SJCRH30 (cell line): ENCODE data around the gene PLEKHJ1. TPM values are rescaled to one million over a fixed set of nuclear protein-coding genes. Genes with fewer than 3 reads are reported as not detected.
"Not testable (repeated sequence)": the region's sequence is repeated elsewhere in the genome, so short reads cannot be mapped to it uniquely, and the experiment has no call there.

Experiments used
- DNase-seq, 2 experiments: peaks; one replicate each; pipeline ENCODE4 v3.0.0-alpha.2; 2015 to 2020
- H3K27ac ChIP-seq: fragments of 250-450 bp; sonication (Bioruptor Pico); 2 replicates; pipeline ENCODE4 v1.5.1; 2020; ENCODE audit warnings: mild to moderate bottlenecking, moderate library complexity
- H3K27me3 ChIP-seq: fragments of 250-450 bp; sonication (Bioruptor Pico); 2 replicates; pipeline ENCODE4 v1.5.1; 2020; ENCODE audit warnings: mild to moderate bottlenecking, moderate library complexity
- H3K36me3 ChIP-seq: fragments of 250-450 bp; sonication (Bioruptor Pico); 2 replicates; pipeline ENCODE4 v1.5.1; 2020; ENCODE audit warnings: mild to moderate bottlenecking, moderate library complexity
- H3K4me1 ChIP-seq: fragments of 250-450 bp; sonication (Bioruptor Pico); 2 replicates; pipeline ENCODE4 v1.5.1; 2020; ENCODE audit warnings: mild to moderate bottlenecking, moderate library complexity
- H3K4me3 ChIP-seq: fragments of 250-450 bp; sonication (Bioruptor Pico); 2 replicates; pipeline ENCODE4 v1.5.1; 2020; ENCODE audit warnings: mild to moderate bottlenecking, moderate library complexity
- H3K9me3 ChIP-seq: fragments of 250-450 bp; sonication (Bioruptor Pico); replicated peaks from 2 replicates; pipeline ENCODE4 v1.5.1; 2020; ENCODE audit warnings: mild to moderate bottlenecking, moderate library complexity
- total RNA-seq: library from RNA; depleted of rRNA; stranded (reverse); fragments of >200 nt; shearing (Covaris generic); gene quantifications from 2 replicates; pipeline ENCODE4 v1.2.3, GENCODE V29; 2014; rRNA removed

Gene PLEKHJ1, protein sequence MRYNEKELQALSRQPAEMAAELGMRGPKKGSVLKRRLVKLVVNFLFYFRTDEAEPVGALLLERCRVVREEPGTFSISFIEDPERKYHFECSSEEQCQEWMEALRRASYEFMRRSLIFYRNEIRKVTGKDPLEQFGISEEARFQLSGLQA
- 51.8 and 52.7 TPM in 2 replicates for total RNA-seq

DNA sequence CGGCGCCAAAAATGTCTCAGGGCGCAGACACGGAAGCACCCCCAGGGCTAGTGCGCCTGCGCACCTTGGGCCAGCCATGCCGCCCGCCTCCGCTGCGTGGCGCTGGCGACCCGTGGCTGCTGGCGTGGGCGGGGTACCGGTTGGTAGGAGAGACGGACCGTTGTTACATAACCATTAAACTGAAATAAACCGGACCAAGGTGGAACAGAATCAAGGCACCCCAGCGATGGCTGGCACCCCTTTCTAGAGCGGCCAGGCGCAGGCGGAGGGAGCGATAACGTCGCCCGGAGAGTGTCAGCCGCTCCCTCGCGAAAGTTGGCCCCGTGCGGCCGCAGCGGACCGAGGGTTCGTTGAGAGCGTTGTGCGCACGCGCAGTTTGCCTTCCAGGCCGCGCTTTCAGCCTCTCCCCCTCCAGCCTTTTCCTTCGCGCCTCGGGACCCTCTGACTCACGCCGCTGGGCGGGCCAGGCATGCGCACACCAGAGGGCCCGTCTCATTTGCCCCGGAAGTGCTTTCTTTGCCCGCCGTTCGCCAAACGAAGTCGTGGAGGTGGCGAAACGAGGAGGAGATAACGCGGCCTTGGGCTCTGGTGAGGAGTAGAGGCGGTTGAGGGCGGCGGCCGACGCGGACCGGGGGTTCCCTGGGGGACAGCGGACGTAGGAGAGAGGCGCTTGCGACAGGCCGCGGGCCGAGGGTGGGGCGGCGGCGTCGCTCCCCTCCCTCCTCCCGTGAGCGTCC is at the start of gene PLEKHJ1, which contains the start of gene SF3A2:
TSS of gene PLEKHJ1 (minus strand) at position 16 of the 737 bp plus-strand sequence. CDS start 81 bp downstream, outside the sequence.
TSS of gene SF3A2 (plus strand) at position 511 of the 737 bp plus-strand sequence. CDS start 6,595 bp downstream, outside the sequence.
- peaks cover 14% of the 10 kb centered on the region for H3K4me1 ChIP-seq
- peak within 1 kb of the TSS; percentile 82 for H3K4me3 ChIP-seq
- peak within 1 kb of the TSS; percentile 91 for H3K27ac ChIP-seq
- peaks cover 21% of the 10 kb centered on the region; the same call in 1 of the 2 replicates for H3K36me3 ChIP-seq
- H3K27me3 ChIP-seq: no peaks in the 10 kb centered on the region
- DNase-seq: peak; percentile 98
- no peaks in the 10 kb centered on the region for H3K9me3 ChIP-seq

DNA sequence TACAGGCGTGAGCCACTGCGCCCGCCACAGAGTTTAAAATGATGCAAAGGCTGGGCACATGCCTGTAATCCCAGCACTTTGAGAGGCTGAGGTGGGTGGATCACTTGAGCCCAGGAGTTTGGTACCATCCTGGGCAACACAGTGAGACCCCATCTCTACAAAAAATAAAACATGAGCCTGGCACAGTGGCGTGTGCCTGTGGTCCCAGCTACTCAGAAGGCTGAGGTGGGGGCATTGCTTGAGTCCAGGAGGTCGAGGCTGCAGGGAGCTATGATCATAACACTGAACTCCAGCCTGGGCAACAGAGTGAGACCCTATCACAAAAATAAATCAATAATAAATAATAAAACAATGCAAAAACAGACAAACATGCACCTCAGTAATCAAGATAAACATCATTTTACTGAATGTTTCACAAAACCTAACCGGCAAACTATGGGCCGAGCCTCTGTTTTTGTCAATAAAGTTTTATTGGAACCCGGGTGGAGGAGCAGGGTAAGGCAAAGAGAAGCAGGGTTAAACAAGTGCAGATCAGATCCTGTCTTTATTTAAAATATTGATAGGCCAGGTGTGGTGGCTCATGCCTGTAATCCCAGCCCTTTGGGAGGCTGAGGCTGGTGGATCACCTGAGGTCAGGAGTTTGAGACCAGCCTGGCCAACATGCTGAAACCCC is 47.8 kb upstream of the PLEKHJ1 start:
- Histone ChIP-seq H3K4me3 (no peak overlapping the region), H3K36me3 (no peaks in the 10 kb centered on the region), H3K9me3 (no peaks in the 10 kb centered on the region), H3K27ac (no peak overlapping the region), H3K4me1 (peaks cover 3% of the 10 kb centered on the region; the same call in 1 of the 2 replicates), H3K27me3 (no peaks in the 10 kb centered on the region; the same call in 1 of the 2 replicates)
- no peak for DNase-seq

DNA sequence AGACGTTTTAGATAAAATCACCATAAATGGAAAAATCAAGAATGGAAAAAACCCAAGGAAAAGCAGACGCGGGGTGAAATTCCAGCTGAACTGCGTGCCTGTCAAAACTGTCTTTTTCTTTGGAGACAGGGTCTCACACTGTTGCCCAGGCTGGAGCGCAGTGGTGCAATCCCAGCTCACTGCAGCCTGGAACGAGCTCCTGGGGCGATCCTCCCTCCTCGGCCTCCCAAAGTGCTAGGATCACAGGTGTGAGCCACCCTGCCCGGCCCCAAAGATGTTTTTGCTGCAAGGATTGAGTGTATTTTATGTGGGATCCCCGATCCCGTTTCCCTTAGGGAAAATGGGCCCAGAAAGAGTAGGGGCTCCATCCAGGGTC is 46.7 kb upstream of the PLEKHJ1 start:
- H3K4me3 ChIP-seq: no peak overlapping the region
- no peak overlapping the region for H3K27ac ChIP-seq
- H3K36me3 ChIP-seq: no peaks in the 10 kb centered on the region
- H3K4me1 ChIP-seq: peaks cover 3% of the 10 kb centered on the region; the same call in 1 of the 2 replicates
- no peaks in the 10 kb centered on the region for H3K27me3 ChIP-seq
- no peak for DNase-seq
- H3K9me3 ChIP-seq: no peaks in the 10 kb centered on the region

DNA sequence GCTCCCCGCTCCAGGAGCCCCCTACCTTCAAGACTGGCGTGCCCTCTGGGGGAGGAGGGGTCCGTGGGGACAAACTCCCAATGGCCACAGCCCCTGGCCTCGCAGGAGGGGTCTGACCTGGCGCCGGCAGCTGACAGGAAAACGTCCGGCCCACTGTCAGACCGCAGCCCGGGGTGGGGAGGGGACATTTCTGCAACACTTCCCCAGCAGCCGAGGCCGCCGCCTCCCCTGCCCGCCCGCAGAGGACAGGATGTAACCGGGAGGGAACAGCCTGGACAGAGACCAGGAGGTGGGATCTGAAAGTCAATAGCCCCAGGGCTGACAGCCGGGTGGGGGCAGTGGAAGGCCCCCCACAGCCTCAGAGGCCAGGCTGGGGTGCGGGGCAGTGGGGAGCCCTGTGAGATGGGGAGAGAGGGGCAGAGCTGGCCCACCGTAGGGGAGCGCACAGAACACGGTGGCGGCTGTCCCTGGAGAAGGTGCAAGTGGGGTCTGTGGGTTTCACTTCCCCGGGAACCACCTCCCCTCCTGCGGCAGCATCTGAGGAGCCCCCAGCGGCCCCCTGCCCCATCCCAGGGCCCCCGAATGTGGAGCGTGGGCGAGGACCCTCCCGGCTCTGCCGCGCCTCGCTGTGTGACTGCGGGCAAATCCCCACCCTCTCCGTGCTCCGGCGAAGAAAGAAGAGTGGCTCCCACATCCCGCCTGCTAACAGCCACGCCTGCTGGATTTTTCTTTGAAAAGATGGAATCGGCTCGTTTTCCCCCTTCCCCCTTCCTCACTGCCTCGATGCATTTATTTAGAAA is 46.1 kb upstream of the PLEKHJ1 start, which contains the start of gene PEAK3:
TSS of gene PEAK3 (minus strand) at position 114 of the 800 bp plus-strand sequence. CDS start 1,244 bp downstream, outside the sequence.
- H3K36me3 ChIP-seq: no peaks in the 10 kb centered on the region
- H3K27ac ChIP-seq: no peak within 1 kb of the TSS
- no peaks in the 10 kb centered on the region for H3K27me3 ChIP-seq
- no peaks in the 10 kb centered on the region for H3K9me3 ChIP-seq
- peaks cover 3% of the 10 kb centered on the region; the same call in 1 of the 2 replicates for H3K4me1 ChIP-seq
- H3K4me3 ChIP-seq: peak within 1 kb of the TSS; percentile 45
- DNase-seq: peak; percentile 80 to 86

DNA sequence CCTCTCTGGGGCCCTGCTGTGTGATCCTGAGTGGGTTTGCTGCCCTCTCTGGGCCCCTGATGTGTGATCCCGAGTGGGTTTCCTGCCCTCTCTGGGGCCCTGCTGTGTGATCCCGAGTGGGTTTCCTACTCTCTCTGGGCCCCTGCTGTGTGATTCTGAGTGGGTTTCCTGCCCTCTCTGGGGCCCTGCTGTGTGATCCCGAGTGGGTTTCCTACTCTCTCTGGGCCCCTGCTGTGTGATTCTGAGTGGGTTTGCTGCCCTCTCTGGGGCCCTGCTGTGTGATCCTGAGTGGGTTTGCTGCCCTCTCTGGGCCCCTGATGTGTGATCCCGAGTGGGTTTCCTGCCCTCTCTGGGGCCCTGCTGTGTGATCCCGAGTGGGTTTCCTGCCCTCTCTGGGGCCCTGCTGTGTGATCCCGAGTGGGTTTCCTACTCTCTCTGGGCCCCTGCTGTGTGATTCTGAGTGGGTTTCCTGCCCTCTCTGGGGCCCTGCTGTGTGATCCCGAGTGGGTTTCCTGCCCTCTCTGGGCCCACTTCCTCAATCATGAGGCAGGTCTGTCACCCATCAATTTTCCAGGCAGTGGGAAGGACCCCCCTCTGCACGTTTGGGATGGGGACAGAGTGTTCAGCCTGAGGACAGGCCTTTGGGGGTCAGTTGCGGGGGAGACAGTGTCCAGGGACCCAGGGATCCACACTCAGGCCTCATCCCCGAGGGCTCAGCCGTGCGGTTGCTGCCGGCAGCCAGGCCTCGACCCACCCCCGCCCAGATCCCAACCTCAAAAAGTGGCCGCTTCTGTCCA is 45.3 kb upstream of the PLEKHJ1 start:
- DNase-seq, H3K36me3 ChIP-seq, H3K9me3 ChIP-seq, H3K27ac ChIP-seq, H3K4me1 ChIP-seq, H3K27me3 ChIP-seq: not testable (repeated sequence)
- H3K4me3 ChIP-seq: peak overlapping the region; percentile 45

DNA sequence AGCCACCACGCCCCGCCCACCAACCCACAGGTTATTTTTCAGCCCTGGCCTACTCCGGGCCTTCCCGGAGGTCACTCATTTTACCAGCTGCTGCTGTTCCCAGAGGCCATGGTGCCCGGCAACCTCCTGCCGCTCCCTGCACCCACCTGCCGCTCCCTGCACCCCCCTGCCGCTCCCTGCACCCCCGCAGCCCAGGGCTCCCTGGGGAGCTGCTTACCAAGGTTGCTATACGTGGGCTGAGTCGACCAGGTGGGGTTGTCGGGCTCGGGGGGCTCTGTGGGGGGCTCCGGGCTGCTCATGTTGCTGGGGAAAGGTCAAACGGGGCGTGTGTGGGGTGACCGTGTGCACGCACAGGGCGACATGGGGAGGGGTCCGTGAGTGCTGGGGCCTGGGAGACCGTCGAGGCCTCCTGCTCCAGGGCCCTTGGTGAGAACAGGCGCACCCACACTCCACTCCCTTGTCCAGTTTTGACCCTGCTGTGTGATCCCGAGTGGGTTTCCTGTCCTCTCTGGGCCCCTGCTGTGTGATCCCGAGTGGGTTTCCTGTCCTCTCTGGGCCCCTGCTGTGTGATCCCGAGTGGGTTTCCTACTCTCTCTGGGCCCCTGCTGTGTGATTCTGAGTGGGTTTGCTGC is 44.6 kb upstream of the PLEKHJ1 start:
- H3K4me1 ChIP-seq: peaks cover 3% of the 10 kb centered on the region; the same call in 1 of the 2 replicates
- no peak overlapping the region for H3K27ac ChIP-seq
- no peak for DNase-seq
- H3K4me3 ChIP-seq: no peak overlapping the region
- H3K27me3 ChIP-seq: no peaks in the 10 kb centered on the region
- H3K9me3 ChIP-seq: no peaks in the 10 kb centered on the region
- no peaks in the 10 kb centered on the region for H3K36me3 ChIP-seq

DNA sequence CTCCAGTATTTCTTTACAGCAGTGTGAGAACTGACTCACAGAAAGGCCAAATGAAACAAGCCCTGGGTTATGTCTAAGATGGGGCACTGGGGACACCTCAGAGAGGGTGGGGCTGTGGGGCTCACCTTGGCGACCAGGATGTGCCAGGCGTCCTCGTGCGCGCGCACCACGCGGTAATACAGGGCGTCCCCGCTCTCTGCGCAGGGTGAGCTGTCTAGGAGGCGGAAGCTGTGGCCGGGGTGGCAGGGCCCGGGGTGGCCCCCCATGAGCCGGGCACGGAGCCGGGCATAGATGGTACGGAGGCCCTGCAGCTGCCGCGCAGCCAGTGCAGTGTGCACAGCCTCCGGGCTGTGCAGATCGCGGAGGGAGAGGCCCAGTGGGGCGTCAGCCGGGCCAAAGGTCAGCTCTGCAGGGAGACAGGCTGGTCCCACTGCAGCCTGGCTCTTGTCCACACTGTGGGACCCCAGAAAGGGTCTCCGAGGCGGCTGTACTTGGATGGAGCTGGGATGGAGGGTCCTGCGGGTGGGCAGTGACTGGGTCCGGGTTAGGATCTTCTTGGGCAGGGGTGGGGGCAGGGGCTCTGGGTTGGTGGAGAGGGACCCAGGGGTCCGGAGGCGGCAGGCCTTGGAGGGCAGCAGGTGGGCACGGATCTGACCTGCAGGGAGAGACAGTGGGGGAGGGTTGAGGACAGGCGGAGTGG is 42.5 kb upstream of the PLEKHJ1 start:
- H3K9me3 ChIP-seq: no peaks in the 10 kb centered on the region
- H3K36me3 ChIP-seq: peaks cover 6% of the 10 kb centered on the region; the same call in 1 of the 2 replicates
- no peak overlapping the region for H3K4me3 ChIP-seq
- DNase-seq: no peak
- H3K27ac ChIP-seq: no peak overlapping the region
- H3K4me1 ChIP-seq: peaks cover 3% of the 10 kb centered on the region; the same call in 1 of the 2 replicates
- no peaks in the 10 kb centered on the region for H3K27me3 ChIP-seq

DNA sequence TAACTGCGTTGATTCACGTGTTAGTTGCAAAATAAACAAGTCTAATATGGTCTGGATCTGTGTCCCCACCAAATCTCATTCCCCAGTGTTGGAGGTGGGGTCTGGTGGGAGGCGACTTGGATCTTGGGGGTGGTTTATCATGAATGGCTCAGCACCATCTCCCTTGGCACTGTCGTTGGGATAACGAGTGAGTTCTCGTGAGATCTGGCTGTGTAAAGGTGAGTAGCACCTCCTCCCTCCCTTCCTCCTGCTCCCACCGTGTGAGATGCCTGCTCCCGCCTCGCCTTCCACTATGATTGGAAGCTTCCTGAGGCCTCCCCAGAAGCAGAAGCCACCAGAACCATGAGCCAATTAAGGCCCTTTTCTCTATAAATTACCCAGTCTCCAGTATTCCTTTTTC is 41.0 kb upstream of the PLEKHJ1 start:
- Histone ChIP-seq H3K4me3 (no peak overlapping the region), H3K36me3 (peaks cover 20% of the 10 kb centered on the region), H3K27ac (no peak overlapping the region), H3K4me1 (peaks cover 3% of the 10 kb centered on the region; the same call in 1 of the 2 replicates), H3K27me3 (no peaks in the 10 kb centered on the region), H3K9me3 (no peaks in the 10 kb centered on the region)
- no peak for DNase-seq

DNA sequence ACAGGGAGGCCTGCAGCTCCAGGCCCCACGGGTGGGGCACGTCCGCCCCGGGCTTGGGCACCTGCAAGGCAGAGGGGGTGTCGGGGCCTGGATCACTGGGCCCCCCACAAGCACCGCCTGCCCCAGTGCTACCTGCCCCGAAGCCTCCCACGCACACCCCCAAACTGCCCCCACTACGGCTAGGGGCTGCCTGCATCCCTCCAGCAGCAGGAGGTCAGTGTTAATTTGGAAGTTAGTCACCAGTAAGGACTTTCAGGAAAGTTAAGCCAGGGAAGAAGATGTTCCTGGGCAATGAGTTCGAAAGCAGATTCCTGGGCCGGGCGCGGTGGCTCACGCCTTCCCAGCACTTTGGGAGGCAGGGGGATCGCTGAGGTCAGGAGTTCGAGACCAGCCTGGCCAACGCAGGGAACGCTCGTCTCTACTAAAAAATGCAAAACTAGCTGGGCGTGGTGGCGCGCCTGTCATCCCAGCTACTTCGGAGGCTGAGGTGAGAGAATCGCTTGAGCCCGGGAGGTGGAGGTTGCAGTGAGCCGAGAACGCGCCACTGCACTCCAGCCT is 40.4 kb upstream of the PLEKHJ1 start:
- H3K4me1 ChIP-seq: peaks cover 3% of the 10 kb centered on the region; the same call in 1 of the 2 replicates
- no peak overlapping the region for H3K4me3 ChIP-seq
- H3K36me3 ChIP-seq: peaks cover 26% of the 10 kb centered on the region
- H3K9me3 ChIP-seq: no peaks in the 10 kb centered on the region
- no peaks in the 10 kb centered on the region for H3K27me3 ChIP-seq
- H3K27ac ChIP-seq: no peak overlapping the region
- no peak for DNase-seq

DNA sequence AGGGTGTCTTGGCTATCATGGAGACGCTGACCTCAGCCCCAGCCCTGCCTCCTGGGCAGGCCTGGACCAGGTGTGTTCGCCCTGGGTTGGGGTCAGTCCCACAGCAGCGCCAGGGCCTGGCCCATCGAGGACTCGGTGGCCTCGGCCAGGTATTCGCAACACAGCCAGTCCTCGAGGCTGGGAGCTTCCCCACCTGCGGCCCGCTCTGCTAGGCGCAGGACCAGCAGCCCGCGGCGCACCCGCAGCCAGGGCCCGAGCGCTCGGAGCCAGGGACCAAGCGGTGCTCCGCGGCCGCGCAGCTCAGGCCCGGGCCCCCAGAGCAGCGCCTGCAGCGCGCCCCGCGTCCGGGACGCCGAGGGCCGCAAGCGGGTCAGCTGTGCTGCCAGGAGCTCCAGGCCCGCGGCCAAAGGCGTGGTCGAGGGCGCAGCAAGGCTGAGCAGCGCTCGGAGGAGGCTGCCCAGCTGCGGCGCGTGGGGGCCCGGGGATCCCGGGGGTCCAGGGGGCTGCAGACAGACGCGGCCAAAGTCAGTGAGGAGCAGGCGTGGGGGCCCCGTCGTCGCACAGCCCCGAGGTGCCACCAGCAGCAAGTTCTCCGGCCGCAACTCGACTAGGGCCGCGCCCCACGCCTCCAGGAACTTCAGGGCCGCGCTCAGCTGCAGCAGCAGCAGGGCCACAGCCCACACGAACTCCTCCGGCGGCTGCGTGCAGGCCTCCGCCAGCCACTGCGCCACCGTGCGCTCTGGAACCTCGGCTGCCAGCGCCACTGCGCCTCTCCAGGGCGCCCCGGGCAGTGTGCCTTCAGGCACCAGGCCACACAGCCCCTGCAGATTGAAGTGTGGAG is 39.7 kb upstream of the PLEKHJ1 start:
- peaks cover 33% of the 10 kb centered on the region for H3K36me3 ChIP-seq
- no peaks in the 10 kb centered on the region for H3K9me3 ChIP-seq
- no peaks in the 10 kb centered on the region for H3K27me3 ChIP-seq
- no peak overlapping the region for H3K4me3 ChIP-seq
- H3K4me1 ChIP-seq: peaks cover 3% of the 10 kb centered on the region; the same call in 1 of the 2 replicates
- H3K27ac ChIP-seq: no peak overlapping the region
- no peak for DNase-seq

DNA sequence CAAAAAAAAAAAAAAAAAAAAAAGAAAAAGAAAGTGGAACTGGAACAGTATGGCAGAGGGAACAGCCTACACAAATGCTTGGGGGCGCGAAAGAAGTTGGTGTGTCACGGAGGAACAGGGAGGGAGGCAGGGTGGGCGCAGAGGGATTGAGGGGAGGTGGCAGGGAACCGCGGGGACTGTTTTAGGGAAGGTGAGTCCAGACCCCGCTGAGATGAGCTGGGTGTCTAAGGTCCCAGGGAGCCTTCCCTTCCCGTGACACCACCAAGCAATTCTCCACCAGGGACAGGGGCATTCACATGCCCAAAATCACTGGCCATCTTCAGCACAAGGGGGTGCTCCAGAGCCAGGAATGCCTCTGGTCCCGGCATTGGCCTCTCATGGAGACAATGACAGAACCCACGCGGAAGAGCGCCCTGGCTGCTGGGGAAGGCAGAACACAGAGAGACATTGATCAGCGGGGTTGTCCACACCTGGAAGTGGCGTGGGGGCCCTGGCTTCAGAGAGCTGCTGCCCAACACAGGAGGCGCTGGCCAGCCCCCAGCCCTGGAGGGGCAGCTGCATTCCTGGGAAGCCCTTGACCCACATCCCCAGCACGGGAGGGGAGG is 38.9 kb upstream of the PLEKHJ1 start:
- Histone ChIP-seq H3K27me3 (no peaks in the 10 kb centered on the region), H3K36me3 (peaks cover 36% of the 10 kb centered on the region), H3K4me1 (0 out of 2 replicates have a peak, but pooled peaks cover 3% of the 10 kb centered on the region), H3K27ac (no peak overlapping the region), H3K4me3 (no peak overlapping the region), H3K9me3 (no peaks in the 10 kb centered on the region)
- DNase-seq: peak; percentile 74 to 84
